Left renal cortex interstitium (tissue), 4 donors: ENCODE data around the gene DCBLD1. TPM values are rescaled to one million over a fixed set of nuclear protein-coding genes. Genes with fewer than 3 reads are reported as not detected.

Experiments
- DNase-seq, 4 donors: peaks; one replicate each; pipeline ENCODE4 v3.0.0-alpha.2; 2013; ENCODE audit warnings: low read depth in 4 of 4, low spot score in 2 of 4, missing footprints in 1 of 4
- polyA plus RNA-seq, 4 donors: library from polyadenylated mRNA; unstranded; fragments of 120-200 nt; gene quantifications; one replicate each; pipeline ENCODE4 v1.2.1, GENCODE V29; 2013; ENCODE audit not compliant: insufficient read length in 4 of 4

DCBLD1 gene
- polyA plus RNA-seq, 4 donors: 9.0 to 13.0 (median 10.5) TPM

- DNase-seq: no peak
These were observed 38.3 kb downstream of the DCBLD1 start for GRCh38 chr6:117520603-117521395.

DNA sequence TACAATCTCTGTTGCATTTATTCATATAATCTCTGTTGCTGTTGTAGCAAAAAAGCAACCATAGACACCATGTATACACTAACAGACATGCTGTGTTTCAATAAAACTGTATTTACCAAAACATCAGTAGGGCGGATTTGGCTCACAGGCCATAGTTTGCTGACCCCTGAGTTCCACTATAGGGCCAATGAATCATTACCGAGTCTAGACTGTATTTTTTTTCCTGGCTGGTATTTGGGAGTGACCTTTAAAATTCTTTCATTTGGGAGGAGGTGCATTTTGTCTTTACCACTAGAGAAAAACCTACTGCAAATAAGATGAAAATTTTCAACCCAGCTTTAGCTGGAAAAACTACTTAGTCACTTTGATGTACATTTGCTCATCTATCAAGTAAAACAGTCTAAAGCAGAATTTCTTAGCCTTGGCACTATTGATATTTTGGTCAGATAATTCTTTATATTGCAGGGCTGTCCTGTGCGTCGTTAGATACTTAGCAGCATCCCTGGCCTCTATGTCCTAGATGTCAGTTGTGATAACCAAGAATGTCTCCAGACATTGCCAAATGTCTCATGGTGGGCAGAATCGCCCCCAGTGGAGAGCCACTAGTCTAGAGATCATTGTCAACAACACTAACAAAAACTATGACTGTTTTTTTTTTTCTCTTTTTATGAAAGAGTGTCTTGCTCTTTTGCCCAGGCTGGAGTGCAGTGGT is 39.5 kb downstream of the DCBLD1 start:
- DNase-seq: no peak

DNA sequence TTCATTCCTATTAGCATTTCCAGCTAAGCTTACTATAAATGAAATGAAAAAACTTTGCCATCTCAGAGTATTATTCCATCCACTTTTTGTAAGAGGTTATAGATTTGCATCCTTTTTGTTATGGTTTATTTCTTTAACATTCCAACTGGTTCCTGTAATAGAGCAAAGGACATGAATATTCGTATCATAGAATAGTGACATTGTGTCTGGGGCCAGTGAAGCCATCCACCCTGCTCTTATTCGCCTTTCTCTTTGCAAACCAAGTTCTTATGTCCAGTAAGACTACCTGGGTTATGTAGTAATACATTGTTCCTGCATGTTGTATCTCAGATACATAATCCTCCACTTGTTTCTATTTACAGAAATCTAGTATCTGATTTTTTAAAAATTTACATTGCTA is 43.1 kb downstream of the DCBLD1 start:
- DNase-seq: no peak

DNA sequence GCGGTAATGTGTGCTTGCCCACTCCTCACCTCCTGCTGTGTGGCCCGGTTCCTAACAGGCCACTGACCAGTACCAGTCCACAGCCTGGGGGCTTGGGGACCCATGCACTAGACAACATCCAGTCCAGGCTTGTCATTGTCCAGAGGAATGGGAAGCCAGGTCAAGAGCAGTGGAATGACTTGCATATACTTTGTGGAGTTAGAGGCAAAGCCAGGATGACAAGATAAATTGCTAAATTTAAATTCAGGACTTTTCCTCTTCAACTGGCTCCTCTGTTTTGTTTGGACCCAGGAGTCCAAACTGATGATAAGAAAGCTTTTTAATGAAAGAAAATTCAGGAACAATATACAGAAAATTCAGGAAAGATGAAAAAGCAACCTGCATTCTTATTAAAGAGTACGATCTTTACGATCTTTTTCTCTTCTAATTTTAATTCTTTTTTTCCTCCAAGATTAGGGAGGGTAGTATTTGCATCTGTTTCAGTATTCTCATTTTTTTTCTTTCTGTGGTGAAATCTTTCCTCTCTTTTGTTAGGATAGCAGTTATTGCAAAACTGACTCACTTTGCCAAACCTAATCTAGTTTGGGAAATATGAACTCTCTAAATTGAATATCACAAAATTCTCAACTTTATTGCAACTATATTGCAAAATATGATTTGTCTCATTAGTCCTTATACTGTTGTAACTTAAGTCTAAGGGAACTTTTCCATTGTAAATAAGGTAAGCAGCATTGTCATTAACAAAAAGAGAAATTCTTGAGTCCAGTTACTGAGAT is 48.2 kb downstream of the DCBLD1 start:
- DNase-seq: no peak

GRCh38 chr6:117531346-117531745 is 48.9 kb downstream of the DCBLD1 start:
- DNase-seq: no peak

- DNase-seq: no peak
These were observed 49.6 kb downstream of the DCBLD1 start for GRCh38 chr6:117531809-117532725.

- DNase-seq: no peak
These were observed 51.3 kb downstream of the DCBLD1 start for GRCh38 chr6:117533775-117534174.

DNA sequence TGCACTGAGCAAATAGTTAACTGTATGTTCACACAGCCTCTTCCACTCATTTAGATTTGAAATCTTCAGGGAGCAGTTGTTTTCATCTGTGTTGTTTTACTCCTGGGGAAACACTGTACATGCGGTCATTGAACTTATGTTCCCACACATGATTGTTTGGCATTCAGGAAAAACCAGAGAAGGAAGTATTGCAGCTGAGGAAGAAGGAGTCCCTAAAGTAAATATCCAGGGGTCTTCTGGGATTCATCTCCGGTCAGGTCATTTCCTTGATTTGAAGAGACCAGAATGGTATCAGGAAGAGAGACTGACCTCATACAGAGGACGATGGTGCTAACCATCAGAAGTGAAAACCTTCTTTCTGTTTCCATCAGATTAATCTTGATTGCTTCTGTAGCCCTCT is 52.5 kb downstream of the DCBLD1 start:
- DNase-seq: no peak

- DNase-seq: no peak
These were observed 53.8 kb downstream of the DCBLD1 start for GRCh38 chr6:117536317-117536716.

- no peak for DNase-seq
These were observed 56.1 kb downstream of the DCBLD1 start for GRCh38 chr6:117538615-117539014.

DNA sequence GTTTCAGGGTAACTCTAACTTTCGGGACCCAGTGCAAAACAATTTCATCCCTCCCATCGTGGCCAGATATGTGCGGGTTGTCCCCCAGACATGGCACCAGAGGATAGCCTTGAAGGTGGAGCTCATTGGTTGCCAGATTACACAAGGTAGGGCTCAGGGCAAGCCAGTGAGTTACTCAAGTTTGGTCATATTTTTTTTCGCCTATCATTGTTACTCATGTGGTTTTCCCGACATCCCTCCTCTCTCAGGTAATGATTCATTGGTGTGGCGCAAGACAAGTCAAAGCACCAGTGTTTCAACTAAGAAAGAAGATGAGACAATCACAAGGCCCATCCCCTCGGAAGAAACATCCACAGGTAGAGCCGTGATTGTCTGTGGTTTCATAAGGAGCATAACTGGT is 58.2 kb downstream of the DCBLD1 start:
- no peak for DNase-seq

DNA sequence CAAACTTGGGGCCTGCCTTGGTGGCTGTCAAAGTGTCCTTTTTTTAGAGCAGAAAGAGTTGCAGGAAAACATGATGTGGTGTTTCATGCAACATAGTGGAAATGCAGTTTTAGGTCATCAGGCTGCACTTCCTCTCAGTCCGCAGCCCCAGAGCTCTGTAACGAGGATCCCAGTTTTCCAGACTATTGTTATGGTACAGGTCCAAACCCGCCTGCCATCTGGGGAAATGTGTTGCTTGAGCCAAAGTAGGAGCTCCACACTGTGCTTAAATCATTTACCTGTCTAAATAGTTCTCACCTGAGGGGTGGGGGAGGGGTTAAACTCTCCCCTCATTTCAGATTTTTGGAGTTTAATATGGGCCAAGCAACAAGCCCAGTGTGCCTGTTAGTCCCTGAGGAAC is 60.0 kb downstream of the DCBLD1 start:
- DNase-seq: no peak

DNA sequence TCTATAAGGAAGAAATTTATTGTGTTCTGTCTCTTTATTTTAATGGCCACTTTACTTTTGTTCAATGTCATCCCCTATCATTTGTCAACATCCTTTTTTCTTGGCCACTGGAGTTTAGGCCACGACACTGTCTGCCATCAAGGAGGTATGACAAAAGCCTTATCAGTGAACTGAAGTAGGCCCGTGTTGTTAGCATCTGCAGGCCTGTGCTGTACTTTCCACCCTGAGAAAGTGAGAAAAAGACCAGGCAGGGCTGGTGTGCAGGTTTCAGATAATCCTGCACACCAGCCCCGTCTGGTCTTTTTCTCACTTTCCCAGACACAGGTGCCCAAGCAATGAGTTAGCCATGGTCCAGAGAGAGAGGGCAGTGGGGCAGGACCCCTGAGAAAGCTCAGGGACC is 62.2 kb downstream of the DCBLD1 start:
- no peak for DNase-seq

DNA sequence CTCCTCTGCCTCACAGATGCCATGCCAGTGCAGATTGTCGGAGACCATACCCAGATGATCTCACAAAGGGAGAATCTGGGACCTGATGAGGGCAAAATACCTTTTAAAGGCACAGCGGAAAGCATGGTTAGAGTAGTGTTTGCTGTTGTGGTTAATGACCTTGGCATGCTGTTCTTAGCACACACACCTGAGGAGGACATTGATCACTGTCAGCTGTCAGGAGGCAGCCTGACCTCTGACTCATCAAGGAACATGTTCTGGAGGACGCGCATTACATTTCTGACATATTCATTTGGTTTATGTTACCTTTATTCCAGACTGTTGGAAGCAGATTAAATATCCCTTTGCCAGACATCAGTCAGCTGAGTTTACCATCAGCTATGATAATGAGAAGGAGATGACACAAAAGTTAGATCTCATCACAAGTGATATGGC is 62.7 kb downstream of the DCBLD1 start:
- no peak for DNase-seq

GRCh38 chr6:117546674-117547073 is 64.2 kb downstream of the DCBLD1 start:
- no peak for DNase-seq

- peak in 2 of 4 donors; percentile 28 to 63 for DNase-seq
These were observed 65.5 kb downstream of the DCBLD1 start for GRCh38 chr6:117547688-117548621.

- no peak for DNase-seq
These were observed 66.4 kb downstream of the DCBLD1 start for GRCh38 chr6:117548797-117549301.

DNA sequence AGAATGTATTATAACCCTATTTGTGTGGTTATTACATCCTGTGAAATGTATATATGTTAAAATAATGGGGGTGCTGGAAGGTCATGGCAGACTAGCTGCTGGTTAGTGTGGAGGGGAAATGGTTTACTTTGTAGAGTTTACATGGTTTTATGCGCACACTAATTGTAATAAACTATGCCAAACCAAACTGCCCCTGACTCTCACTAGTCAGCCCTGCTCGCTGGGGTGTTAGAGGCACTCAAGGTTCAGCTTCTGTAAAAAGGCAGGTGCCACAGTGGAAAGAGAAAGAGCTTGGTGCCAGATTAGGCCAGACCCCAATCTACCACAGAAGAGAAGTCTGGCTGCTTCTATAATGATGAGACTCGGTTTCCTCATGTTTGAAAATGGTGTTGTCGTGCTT is 67.1 kb downstream of the DCBLD1 start:
- no peak for DNase-seq

GRCh38 chr6:117550078-117550600 is 67.7 kb downstream of the DCBLD1 start:
- no peak for DNase-seq
